Adrenal gland (tissue), 12 donors: Measurements from ENCODE around the gene SLAMF9. TPM values are rescaled to one million over a fixed set of nuclear protein-coding genes. Genes with fewer than 3 reads are reported as not detected.

Experiments
- DNase-seq, 7 donors: peaks; one replicate each; pipeline ENCODE4 v3.0.0-alpha.2; 2019 to 2020
- H3K27ac ChIP-seq, 5 donors: fragments of 200-600 bp; sonication (generic) in 4 of 5; 1 replicate in 3 of 5; 2 replicates in 2 of 5; pipeline versions ENCODE4 v1.5.1 to v1.8.0; 2016 to 2020; ENCODE audit warnings: mild to moderate bottlenecking in 1 of 5
- H3K27me3 ChIP-seq: fragments of 200-600 bp; 2 replicates; pipeline ENCODE4 v1.8.0; 2021
- H3K36me3 ChIP-seq, 2 donors: fragments of 200-600 bp; replicated peaks in 1 of 2; 1 replicate in 1 of 2; 2 replicates in 1 of 2; pipeline versions ENCODE4 v1.5.1 to v1.8.0; 2018 to 2022
- H3K4me1 ChIP-seq, 2 donors: fragments of 200-600 bp; replicated peaks in 1 of 2; 1 replicate in 1 of 2; 2 replicates in 1 of 2; pipeline versions ENCODE4 v1.5.1 to v1.8.0; 2018 to 2021
- H3K4me3 ChIP-seq, 4 donors: fragments of 200-600 bp; sonication (generic) in 3 of 4; one replicate each; pipeline ENCODE4 v1.5.1; 2016 to 2018
- H3K9me3 ChIP-seq, 3 donors: fragments of 200-600 bp; sonication (generic) in 1 of 3; replicated peaks in 1 of 3; 1 replicate in 2 of 3; 2 replicates in 1 of 3; pipeline versions ENCODE4 v1.5.1 to v1.8.0; 2016 to 2021
- CTCF ChIP-seq, 6 experiments: fragments of 450-650 bp in 4 of 6; fragments of 200-600 bp in 2 of 6; sonication (generic) in 1 of 6; IDR thresholded peaks; 1 replicate in 5 of 6; 2 replicates in 1 of 6; pipeline versions ENCODE4 v1.5.1 to v1.8.0; 2016 to 2021; ENCODE audit warnings: antibody characterized with exemption in 6 of 6, mild to moderate bottlenecking in 2 of 6, moderate library complexity in 1 of 6
- POLR2A ChIP-seq, 2 donors: fragments of 450-650 bp; IDR thresholded peaks; one replicate each; pipeline ENCODE4 v1.6.1; 2017; ENCODE audit warnings: antibody characterized with exemption in 2 of 2, mild to moderate bottlenecking in 2 of 2, moderate library complexity in 1 of 2
- WGBS, 4 donors: extraction: QIAGEN DNeasy Blood & Tissue Kit in 2 of 4; methylation state at CpG; one replicate each; pipeline versions ENCODE4 v1.1.5 to v1.1.7; 2013 to 2017; 5-methylcytosine and 5-hydroxymethylcytosine counted together
- intact Hi-C, 2 donors: fragments of 100-400 bp; cut with DNase I; formaldehyde crosslinking; loops; one replicate each; pipeline versions ENCODE4 v1.14.1 to v1.15.0; 2022 to 2023
- polyA plus RNA-seq, 3 donors: library from polyadenylated mRNA; stranded (reverse); fragments of 200-250 nt in 2 of 3; fragments of 350-450 nt in 1 of 3; fragmentation: Illumina TruSeq in 1 of 3; extraction: RNeasy Lipid Tissue Mini Kit (QIAGEN cat#74804) in 1 of 3; gene quantifications; one replicate each; pipeline ENCODE4 v1.2.3, GENCODE V29; 2013 to 2014
- total RNA-seq, 9 donors: library from RNA; depleted of rRNA in 4 of 9; stranded (reverse); fragments of >200 nt in 4 of 9; fragments of 120-200 nt in 1 of 9; fragmentation: NEBNext Ultra II Directional in 1 of 9; extraction: Animal tissue kit (Norgen Biotek cat#: 25700) in 1 of 9; gene quantifications; one replicate each; pipeline versions ENCODE4 v1.1.0 to v1.2.4, GENCODE V29; 2013 to 2023
- donor health status: healthy with polysubstance abuse.
- donor health status: Bipolar disorder and iron deficiency.
- donor health status: DM: yes; HTN: yes; CAD: no.
- donor health status: DM: no; HTN: no; CAD: no.
- donor health status: DM: no; HTN: no; CAD: no.
- donor health status: DM: yes; HTN: yes; CAD: no.

The SLAMF9 gene
- total and polyA plus RNA-seq, 12 donors = not detected

- Histone ChIP-seq H3K27me3 (peaks cover 6% of the 10 kb centered on the region), H3K4me1 (no peaks in the 10 kb centered on the region), H3K36me3 (no peaks in the 10 kb centered on the region), H3K4me3 (no peak overlapping the region), H3K9me3 (no peaks in the 10 kb centered on the region), H3K27ac (no peak overlapping the region)
- 93 to 100% (median 96%) methylated on average over 1 of the region's 1 CpG for WGBS, 4 donors
- TF ChIP-seq CTCF (IDR thresholded peaks at IDR 0.05) (no peak), POLR2A (IDR thresholded peaks at IDR 0.05) (no peak)
- intact Hi-C loops = no loop called here
- no peak for DNase-seq
Observed at GRCh38 chr1:159986531-159986930, 32.5 kb upstream of the SLAMF9 start.

GRCh38 chr1:159986093-159986492 lies 32.1 kb upstream of the SLAMF9 start:
- intact Hi-C loops = no loop called here
- Histone ChIP-seq H3K4me3 (no peak overlapping the region), H3K36me3 (no peaks in the 10 kb centered on the region), H3K9me3 (no peaks in the 10 kb centered on the region), H3K27ac (no peak overlapping the region), H3K27me3 (peaks cover 6% of the 10 kb centered on the region), H3K4me1 (no peaks in the 10 kb centered on the region)
- no peak for TF ChIP-seq POLR2A (IDR thresholded peaks at IDR 0.05)
- TF ChIP-seq CTCF (IDR thresholded peaks at IDR 0.05) = no peak
- DNase-seq = no peak
- 58 to 77% (median 70%) methylated on average over 2 of the region's 2 CpGs for WGBS, 4 donors

GRCh38 chr1:159985473-159985872 lies 31.4 kb upstream of the SLAMF9 start:
- no peak overlapping the region for H3K4me3 ChIP-seq
- peaks cover 9% of the 10 kb centered on the region for H3K27me3 ChIP-seq
- TF ChIP-seq POLR2A (IDR thresholded peaks at IDR 0.05) (no peak), CTCF (IDR thresholded peaks at IDR 0.05) (no peak)
- no peak overlapping the region for H3K27ac ChIP-seq
- H3K36me3 ChIP-seq = no peaks in the 10 kb centered on the region
- no peaks in the 10 kb centered on the region for H3K9me3 ChIP-seq
- 84 to 92% (median 89%) methylated on average over 6 of the region's 6 CpGs for WGBS, 4 donors
- no peaks in the 10 kb centered on the region for H3K4me1 ChIP-seq
- no peak for DNase-seq
- intact Hi-C loops = no loop called here

- Histone ChIP-seq H3K36me3 (no peaks in the 10 kb centered on the region), H3K4me3 (no peak overlapping the region), H3K27ac (no peak overlapping the region), H3K4me1 (no peaks in the 10 kb centered on the region), H3K27me3 (peaks cover 6% of the 10 kb centered on the region), H3K9me3 (no peaks in the 10 kb centered on the region)
- 66 to 74% (median 72%) methylated on average over 5 of the region's 5 CpGs for WGBS, 4 donors
- TF ChIP-seq CTCF (IDR thresholded peaks at IDR 0.05) (no peak), POLR2A (IDR thresholded peaks at IDR 0.05) (no peak)
- intact Hi-C loops = no loop called here
- DNase-seq = no peak
Observed at GRCh38 chr1:159983681-159984080, 29.6 kb upstream of the SLAMF9 start.
